HepG2 (cell line): ENCODE data around the gene AGK. TPM values are rescaled to one million over a fixed set of nuclear protein-coding genes. Genes with fewer than 3 reads are reported as not detected.

Experiments used
- ARNT2 ChIP-seq: sonication (generic); formaldehyde crosslinking; IDR thresholded peaks from 2 replicates; pipeline ENCODE4 v1.8.0; 2022; ENCODE audit warnings: mild to moderate bottlenecking, low read depth, missing genetic modification reagents, moderate library complexity
- GATAD1 ChIP-seq: IDR thresholded peaks from 2 replicates; pipeline ENCODE4 v1.6.1; 2016; ENCODE audit warnings: missing genetic modification reagents, missing compliant biosample characterization
- PCBP2 ChIP-seq: fragments of 200-400 bp; formaldehyde crosslinking; optimal IDR thresholded peaks from 2 replicates; pipeline ENCODE3; 2018; ENCODE audit warnings: low read length, low read depth; ENCODE audit not compliant: poor library complexity, severe bottlenecking
- RBM39 ChIP-seq: fragments of 200-400 bp; formaldehyde crosslinking; IDR thresholded peaks from one replicate; pipeline ENCODE4 v1.6.1; 2018; ENCODE audit warnings: antibody characterized with exemption, mild to moderate bottlenecking, low read depth, low read length; ENCODE audit not compliant: poor library complexity, severe bottlenecking
- RFXANK ChIP-seq: IDR thresholded peaks from 2 replicates; pipeline ENCODE4 v1.6.1; 2016
- TBX2 ChIP-seq: sonication (generic); formaldehyde crosslinking; IDR thresholded peaks from 2 replicates; pipeline ENCODE4 v1.5.0; 2020; ENCODE audit warnings: missing genetic modification reagents, mild to moderate bottlenecking, borderline replicate concordance
- TCF12 ChIP-seq, 2 experiments: fragments of 450-650 bp in 1 of 2; sonication (generic) in 1 of 2; formaldehyde crosslinking in 1 of 2; IDR thresholded peaks; 2 replicates each; pipeline versions ENCODE4 v1.6.1 to v1.8.0; 2017 to 2022; ENCODE audit warnings: antibody characterized with exemption in 1 of 2, mild to moderate bottlenecking in 1 of 2, missing genetic modification reagents in 1 of 2, moderate library complexity in 1 of 2
- ZNF121 ChIP-seq: sonication (generic); formaldehyde crosslinking; IDR thresholded peaks from 2 replicates; pipeline ENCODE4 v1.5.0; 2020; ENCODE audit warnings: mild to moderate bottlenecking, missing genetic modification reagents
- ZNF263 ChIP-seq: sonication (generic); formaldehyde crosslinking; IDR thresholded peaks from 2 replicates; pipeline ENCODE4 v1.4.0; 2020; ENCODE audit warnings: missing genetic modification reagents
- ZNF557 ChIP-seq: sonication (generic); formaldehyde crosslinking; IDR thresholded peaks from 2 replicates; pipeline ENCODE4 v1.4.0; 2020; ENCODE audit warnings: missing genetic modification reagents
- ZNF737 ChIP-seq: sonication (generic); formaldehyde crosslinking; IDR thresholded peaks from 2 replicates; pipeline ENCODE4 v1.5.0; 2020; ENCODE audit warnings: missing genetic modification reagents, mild to moderate bottlenecking, borderline replicate concordance
- ZNF841 ChIP-seq: sonication (generic); formaldehyde crosslinking; IDR thresholded peaks from 2 replicates; pipeline ENCODE4 v1.8.1; 2023; ENCODE audit warnings: missing genetic modification reagents, borderline replicate concordance
- ZSCAN29 ChIP-seq: sonication (generic); formaldehyde crosslinking; conservative IDR thresholded peaks from 2 replicates; pipeline ENCODE4 v1.4.0; 2020; ENCODE audit warnings: mild to moderate bottlenecking, missing genetic modification reagents
- polyA plus RNA-seq, 8 experiments: library from polyadenylated mRNA; depleted of rRNA in 3 of 8; stranded (reverse) in 7 of 8; unstranded in 1 of 8; fragments of >200 nt; fragmentation: Illumina TruSeq in 4 of 8; extraction: Trizol in 4 of 8; gene quantifications; 2 replicates each; pipeline versions ENCODE4 v1.2.1 to v1.2.3, GENCODE V29; 2011 to 2016; ENCODE audit warnings: low read depth in 4 of 8, missing spikeins in 1 of 8, mixed read lengths in 1 of 8; ENCODE audit not compliant: insufficient read depth in 1 of 8
- total RNA-seq, 5 experiments: library from RNA; depleted of rRNA; stranded (reverse); fragments of >200 nt; fragmentation: Illumina TruSeq; extraction: Trizol; gene quantifications; 2 replicates each; pipeline ENCODE4 v1.2.3, GENCODE V29; 2016; ENCODE audit warnings: low read depth in 1 of 5
- TF ChIP-seq, protein P1 (sequence below): sonication (generic); formaldehyde crosslinking; IDR thresholded peaks from 2 replicates; pipeline ENCODE4 v1.5.0; 2020; ENCODE audit warnings: missing genetic modification reagents, mild to moderate bottlenecking, borderline replicate concordance
- TF ChIP-seq, protein P2 (sequence below): sonication (generic); formaldehyde crosslinking; IDR thresholded peaks from 2 replicates; pipeline ENCODE4 v1.5.0; 2020; ENCODE audit warnings: mild to moderate bottlenecking, missing genetic modification reagents, borderline replicate concordance
- TF ChIP-seq, protein P3 (sequence below): sonication (generic); formaldehyde crosslinking; IDR thresholded peaks from 2 replicates; pipeline ENCODE4 v1.5.1; 2020; ENCODE audit warnings: mild to moderate bottlenecking, moderate library complexity, missing genetic modification reagents
- TF ChIP-seq, protein P4 (sequence below): IDR thresholded peaks from 2 replicates; pipeline ENCODE4 v1.6.1; 2016; ENCODE audit warnings: missing biosample characterization, missing genetic modification reagents, low read depth

The AGK gene
- total and polyA plus RNA-seq, 2 of the 13 experiments (the other 11 are each of a cell fraction or from before 2014, with no cell fraction given), result 23.7 to 30.1 TPM

DNA sequence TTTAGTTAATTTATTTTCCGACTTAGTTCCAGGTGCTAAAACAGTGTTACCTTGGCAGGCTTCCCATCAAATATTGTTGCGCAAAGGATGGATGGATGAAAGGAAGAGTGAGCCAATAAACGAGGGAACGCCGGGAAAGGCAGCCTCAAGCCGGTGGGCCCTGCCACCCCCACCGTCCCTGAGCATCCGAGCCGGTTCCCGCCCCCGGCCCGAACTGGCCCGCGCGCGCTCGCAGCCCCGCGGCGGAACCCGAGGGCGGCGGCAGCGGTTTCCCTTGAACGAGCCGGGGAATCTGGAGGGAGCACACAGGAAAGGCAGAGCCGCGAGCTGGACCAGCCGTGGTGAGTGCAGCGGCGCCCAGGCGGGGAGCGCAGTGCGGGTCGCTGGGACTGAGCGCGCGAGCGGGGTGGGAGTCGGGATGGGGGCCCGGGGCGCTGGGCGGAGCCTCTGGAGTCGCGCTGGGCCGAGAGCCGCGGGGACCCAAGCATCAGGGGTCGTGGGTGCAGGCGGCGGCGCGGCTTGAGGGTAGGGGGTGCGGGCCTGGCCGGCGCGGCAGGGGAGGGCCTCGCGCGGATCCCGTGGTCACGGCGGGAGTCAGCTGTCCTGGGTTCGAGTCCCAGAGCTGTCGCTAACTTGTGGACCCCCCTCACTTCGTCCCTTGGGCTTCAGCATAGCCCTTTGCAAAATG is at the start of gene AGK (continued):
- TF ChIP-seq TCF12 (IDR thresholded peaks at IDR 0.05) (no peak), TCF12 (CRISPR knock-in tag; IDR thresholded peaks at IDR 0.05) (no peak), PCBP2 (no peak), RFXANK (no peak), GATAD1 (peak; percentile 94), ZNF121 (CRISPR knock-in tag) (peak; percentile 45; the same call in 1 of the 2 replicates), TBX2 (CRISPR knock-in tag) (peak; percentile 83), ZNF557 (0 out of 2 replicates have a peak, but pooled peaks have one; percentile 59), ZNF737 (CRISPR knock-in tag) (no peak), ZNF263 (CRISPR knock-in tag) (no peak), ZSCAN29 (CRISPR knock-in tag) (no peak), RBM39 (peak; percentile 59), ZNF841 (CRISPR knock-in tag) (peak; percentile 74; the same call in 1 of the 2 replicates), ARNT2 (CRISPR knock-in tag) (peak; percentile 87)
- TF ChIP-seq, protein P1, sequence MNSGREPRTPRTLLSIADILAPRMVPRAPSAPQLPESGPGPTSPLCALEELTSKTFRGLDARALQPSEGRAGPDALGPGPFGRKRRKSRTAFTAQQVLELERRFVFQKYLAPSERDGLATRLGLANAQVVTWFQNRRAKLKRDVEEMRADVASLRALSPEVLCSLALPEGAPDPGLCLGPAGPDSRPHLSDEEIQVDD, result peak; percentile 74; the same call in 1 of the 2 replicates
- TF ChIP-seq, protein P2, sequence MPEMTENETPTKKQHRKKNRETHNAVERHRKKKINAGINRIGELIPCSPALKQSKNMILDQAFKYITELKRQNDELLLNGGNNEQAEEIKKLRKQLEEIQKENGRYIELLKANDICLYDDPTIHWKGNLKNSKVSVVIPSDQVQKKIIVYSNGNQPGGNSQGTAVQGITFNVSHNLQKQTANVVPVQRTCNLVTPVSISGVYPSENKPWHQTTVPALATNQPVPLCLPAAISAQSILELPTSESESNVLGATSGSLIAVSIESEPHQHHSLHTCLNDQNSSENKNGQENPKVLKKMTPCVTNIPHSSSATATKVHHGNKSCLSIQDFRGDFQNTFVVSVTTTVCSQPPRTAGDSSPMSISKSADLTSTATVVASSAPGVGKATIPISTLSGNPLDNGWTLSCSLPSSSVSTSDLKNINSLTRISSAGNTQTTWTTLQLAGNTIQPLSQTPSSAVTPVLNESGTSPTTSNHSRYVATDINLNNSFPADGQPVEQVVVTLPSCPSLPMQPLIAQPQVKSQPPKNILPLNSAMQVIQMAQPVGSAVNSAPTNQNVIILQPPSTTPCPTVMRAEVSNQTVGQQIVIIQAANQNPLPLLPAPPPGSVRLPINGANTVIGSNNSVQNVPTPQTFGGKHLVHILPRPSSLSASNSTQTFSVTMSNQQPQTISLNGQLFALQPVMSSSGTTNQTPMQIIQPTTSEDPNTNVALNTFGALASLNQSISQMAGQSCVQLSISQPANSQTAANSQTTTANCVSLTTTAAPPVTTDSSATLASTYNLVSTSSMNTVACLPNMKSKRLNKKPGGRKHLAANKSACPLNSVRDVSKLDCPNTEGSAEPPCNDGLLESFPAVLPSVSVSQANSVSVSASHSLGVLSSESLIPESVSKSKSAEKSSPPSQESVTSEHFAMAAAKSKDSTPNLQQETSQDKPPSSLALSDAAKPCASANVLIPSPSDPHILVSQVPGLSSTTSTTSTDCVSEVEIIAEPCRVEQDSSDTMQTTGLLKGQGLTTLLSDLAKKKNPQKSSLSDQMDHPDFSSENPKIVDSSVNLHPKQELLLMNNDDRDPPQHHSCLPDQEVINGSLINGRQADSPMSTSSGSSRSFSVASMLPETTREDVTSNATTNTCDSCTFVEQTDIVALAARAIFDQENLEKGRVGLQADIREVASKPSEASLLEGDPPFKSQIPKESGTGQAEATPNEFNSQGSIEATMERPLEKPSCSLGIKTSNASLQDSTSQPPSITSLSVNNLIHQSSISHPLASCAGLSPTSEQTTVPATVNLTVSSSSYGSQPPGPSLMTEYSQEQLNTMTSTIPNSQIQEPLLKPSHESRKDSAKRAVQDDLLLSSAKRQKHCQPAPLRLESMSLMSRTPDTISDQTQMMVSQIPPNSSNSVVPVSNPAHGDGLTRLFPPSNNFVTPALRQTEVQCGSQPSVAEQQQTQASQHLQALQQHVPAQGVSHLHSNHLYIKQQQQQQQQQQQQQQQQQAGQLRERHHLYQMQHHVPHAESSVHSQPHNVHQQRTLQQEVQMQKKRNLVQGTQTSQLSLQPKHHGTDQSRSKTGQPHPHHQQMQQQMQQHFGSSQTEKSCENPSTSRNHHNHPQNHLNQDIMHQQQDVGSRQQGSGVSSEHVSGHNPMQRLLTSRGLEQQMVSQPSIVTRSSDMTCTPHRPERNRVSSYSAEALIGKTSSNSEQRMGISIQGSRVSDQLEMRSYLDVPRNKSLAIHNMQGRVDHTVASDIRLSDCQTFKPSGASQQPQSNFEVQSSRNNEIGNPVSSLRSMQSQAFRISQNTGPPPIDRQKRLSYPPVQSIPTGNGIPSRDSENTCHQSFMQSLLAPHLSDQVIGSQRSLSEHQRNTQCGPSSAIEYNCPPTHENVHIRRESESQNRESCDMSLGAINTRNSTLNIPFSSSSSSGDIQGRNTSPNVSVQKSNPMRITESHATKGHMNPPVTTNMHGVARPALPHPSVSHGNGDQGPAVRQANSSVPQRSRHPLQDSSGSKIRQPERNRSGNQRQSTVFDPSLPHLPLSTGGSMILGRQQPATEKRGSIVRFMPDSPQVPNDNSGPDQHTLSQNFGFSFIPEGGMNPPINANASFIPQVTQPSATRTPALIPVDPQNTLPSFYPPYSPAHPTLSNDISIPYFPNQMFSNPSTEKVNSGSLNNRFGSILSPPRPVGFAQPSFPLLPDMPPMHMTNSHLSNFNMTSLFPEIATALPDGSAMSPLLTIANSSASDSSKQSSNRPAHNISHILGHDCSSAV (CRISPR knock-in tag), result no peak
- TF ChIP-seq, protein P3, sequence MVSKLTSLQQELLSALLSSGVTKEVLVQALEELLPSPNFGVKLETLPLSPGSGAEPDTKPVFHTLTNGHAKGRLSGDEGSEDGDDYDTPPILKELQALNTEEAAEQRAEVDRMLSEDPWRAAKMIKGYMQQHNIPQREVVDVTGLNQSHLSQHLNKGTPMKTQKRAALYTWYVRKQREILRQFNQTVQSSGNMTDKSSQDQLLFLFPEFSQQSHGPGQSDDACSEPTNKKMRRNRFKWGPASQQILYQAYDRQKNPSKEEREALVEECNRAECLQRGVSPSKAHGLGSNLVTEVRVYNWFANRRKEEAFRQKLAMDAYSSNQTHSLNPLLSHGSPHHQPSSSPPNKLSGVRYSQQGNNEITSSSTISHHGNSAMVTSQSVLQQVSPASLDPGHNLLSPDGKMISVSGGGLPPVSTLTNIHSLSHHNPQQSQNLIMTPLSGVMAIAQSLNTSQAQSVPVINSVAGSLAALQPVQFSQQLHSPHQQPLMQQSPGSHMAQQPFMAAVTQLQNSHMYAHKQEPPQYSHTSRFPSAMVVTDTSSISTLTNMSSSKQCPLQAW (CRISPR knock-in tag), result no peak
- TF ChIP-seq, protein P4, sequence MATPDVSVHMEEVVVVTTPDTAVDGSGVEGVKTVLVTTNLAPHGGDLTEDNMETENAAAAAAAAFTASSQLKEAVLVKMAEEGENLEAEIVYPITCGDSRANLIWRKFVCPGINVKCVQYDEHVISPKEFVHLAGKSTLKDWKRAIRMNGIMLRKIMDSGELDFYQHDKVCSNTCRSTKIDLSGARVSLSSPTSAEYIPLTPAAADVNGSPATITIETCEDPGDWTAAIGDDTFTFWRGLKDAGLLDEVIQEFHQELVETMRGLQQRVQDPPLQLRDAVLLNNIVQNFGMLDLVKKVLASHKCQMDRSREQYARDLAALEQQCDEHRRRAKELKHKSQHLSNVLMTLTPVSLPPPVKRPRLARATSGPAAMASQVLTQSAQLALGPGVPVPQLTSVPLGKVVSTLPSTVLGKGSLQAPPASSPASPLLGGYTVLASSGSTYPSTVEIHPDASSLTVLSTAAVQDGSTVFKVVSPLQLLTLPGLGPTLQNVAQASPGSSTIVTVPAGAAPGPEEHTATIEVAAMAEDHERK (CRISPR knock-in tag), result no peak
